IPS-20b (cell line): ENCODE measurements around the gene TMX2.
A peak's percentile ranks its signal among the peaks of the same experiment; 100 is the strongest.

Experiments
- H3K27ac ChIP-seq: one replicate; pipeline ENCODE4 v1.5.1; 2013; ENCODE audit warnings: low read length
- H3K27me3 ChIP-seq: 2 replicates; pipeline ENCODE4 v1.6.1; 2013; ENCODE audit warnings: mild to moderate bottlenecking, low read length, inconsistent platforms; ENCODE audit not compliant: insufficient read depth
- H3K36me3 ChIP-seq: 2 replicates; pipeline ENCODE4 v1.6.1; 2013; ENCODE audit warnings: low read depth, mild to moderate bottlenecking, inconsistent platforms, low read length, moderate library complexity; ENCODE audit not compliant: insufficient read depth
- H3K4me1 ChIP-seq: 2 replicates; pipeline ENCODE4 v1.6.1; 2013; ENCODE audit warnings: mild to moderate bottlenecking, control low read depth, inconsistent platforms, low read length, moderate library complexity; ENCODE audit not compliant: insufficient read depth
- H3K4me3 ChIP-seq: 2 replicates; pipeline ENCODE4 v1.5.1; 2013; ENCODE audit warnings: mild to moderate bottlenecking, low read length, inconsistent platforms
- H3K9ac ChIP-seq: 2 replicates; pipeline ENCODE4 v1.6.1; 2013; ENCODE audit warnings: low read depth, mild to moderate bottlenecking, inconsistent platforms, low read length, moderate library complexity
- H3K9me3 ChIP-seq: 2 replicates; pipeline ENCODE4 v1.6.1; 2013; ENCODE audit warnings: mild to moderate bottlenecking, low read depth, low read length, inconsistent platforms; ENCODE audit not compliant: insufficient read depth

The TMX2 gene

GRCh38 chr11:57728829-57729228, 16.4 kb downstream of the TMX2 start:
- Histone ChIP-seq H3K27me3 (no peaks in the 10 kb centered on the region), H3K4me3 (peak overlapping the region; percentile 0; the same call in 1 of the 2 replicates), H3K27ac (no peak overlapping the region), H3K36me3 (no peaks in the 10 kb centered on the region; the same call in 1 of the 2 replicates), H3K9me3 (no peaks in the 10 kb centered on the region), H3K9ac (peak overlapping the region; percentile 2; the same call in 1 of the 2 replicates), H3K4me1 (no peaks in the 10 kb centered on the region; the same call in 1 of the 2 replicates)

- H3K9ac ChIP-seq: peak overlapping the region; percentile 2; the same call in 1 of the 2 replicates
- no peaks in the 10 kb centered on the region for H3K9me3 ChIP-seq
- H3K4me3 ChIP-seq: peak overlapping the region; percentile 0
- no peaks in the 10 kb centered on the region; the same call in 1 of the 2 replicates for H3K36me3 ChIP-seq
- H3K27ac ChIP-seq: no peak overlapping the region
- no peaks in the 10 kb centered on the region for H3K27me3 ChIP-seq
- H3K4me1 ChIP-seq: no peaks in the 10 kb centered on the region; the same call in 1 of the 2 replicates
These were observed 17.1 kb downstream of the TMX2 start for GRCh38 chr11:57729479-57729878.

- Histone ChIP-seq H3K27ac (no peak overlapping the region), H3K4me1 (peaks cover 10% of the 10 kb centered on the region; the same call in 1 of the 2 replicates), H3K27me3 (no peaks in the 10 kb centered on the region), H3K36me3 (peaks cover 4% of the 10 kb centered on the region; the same call in 1 of the 2 replicates), H3K9me3 (no peaks in the 10 kb centered on the region), H3K4me3 (no peak overlapping the region), H3K9ac (no peak overlapping the region)
These were observed 20.3 kb downstream of the TMX2 start for GRCh38 chr11:57732661-57733060.

- Histone ChIP-seq H3K4me3 (no peak overlapping the region), H3K4me1 (peaks cover 10% of the 10 kb centered on the region; the same call in 1 of the 2 replicates), H3K9me3 (no peaks in the 10 kb centered on the region), H3K36me3 (peaks cover 35% of the 10 kb centered on the region), H3K27me3 (no peaks in the 10 kb centered on the region), H3K27ac (no peak overlapping the region), H3K9ac (no peak overlapping the region)
These were observed 23.4 kb downstream of the TMX2 start for GRCh38 chr11:57735619-57736298.

- H3K4me1 ChIP-seq: 0 out of 2 replicates have a peak, but pooled peaks cover 5% of the 10 kb centered on the region
- peaks cover 70% of the 10 kb centered on the region for H3K36me3 ChIP-seq
- H3K27ac ChIP-seq: peak within 1 kb of the TSS; percentile 64
- H3K9me3 ChIP-seq: no peaks in the 10 kb centered on the region
- H3K27me3 ChIP-seq: no peaks in the 10 kb centered on the region
- peak within 1 kb of the TSS; percentile 97 for H3K4me3 ChIP-seq
- peak within 1 kb of the TSS; percentile 97 for H3K9ac ChIP-seq
These were observed 29.0 kb downstream of the TMX2 start, which contains the start of gene SELENOH for GRCh38 chr11:57741132-57742086. SELENOH (plus strand) TSS chr11:57741491; CDS start chr11:57741596, 105 bp downstream.

- 0 out of 2 replicates have a peak, but pooled peaks cover 5% of the 10 kb centered on the region for H3K4me1 ChIP-seq
- no peaks in the 10 kb centered on the region for H3K9me3 ChIP-seq
- H3K27me3 ChIP-seq: no peaks in the 10 kb centered on the region
- peak overlapping the region; percentile 97 for H3K9ac ChIP-seq
- peak overlapping the region; percentile 97 for H3K4me3 ChIP-seq
- peaks cover 75% of the 10 kb centered on the region for H3K36me3 ChIP-seq
- H3K27ac ChIP-seq: peak overlapping the region; percentile 64
These were observed 29.7 kb downstream of the TMX2 start for GRCh38 chr11:57742087-57742452.

- Histone ChIP-seq H3K36me3 (peaks cover 55% of the 10 kb centered on the region), H3K4me1 (0 out of 2 replicates have a peak, but pooled peaks cover 5% of the 10 kb centered on the region), H3K9me3 (no peaks in the 10 kb centered on the region), H3K4me3 (no peak overlapping the region), H3K27ac (no peak overlapping the region), H3K9ac (no peak overlapping the region), H3K27me3 (no peaks in the 10 kb centered on the region)
These were observed 32.0 kb downstream of the TMX2 start for GRCh38 chr11:57744357-57744756.

GRCh38 chr11:57745206-57745605, 32.8 kb downstream of the TMX2 start:
- Histone ChIP-seq H3K36me3 (peaks cover 47% of the 10 kb centered on the region), H3K27me3 (no peaks in the 10 kb centered on the region), H3K9me3 (no peaks in the 10 kb centered on the region), H3K4me1 (0 out of 2 replicates have a peak, but pooled peaks cover 5% of the 10 kb centered on the region), H3K4me3 (no peak overlapping the region), H3K27ac (no peak overlapping the region), H3K9ac (no peak overlapping the region)

GRCh38 chr11:57746920-57747319, 34.5 kb downstream of the TMX2 start:
- H3K4me3 ChIP-seq: no peak overlapping the region
- H3K9me3 ChIP-seq: no peaks in the 10 kb centered on the region
- peaks cover 41% of the 10 kb centered on the region for H3K36me3 ChIP-seq
- 0 out of 2 replicates have a peak, but pooled peaks cover 5% of the 10 kb centered on the region for H3K4me1 ChIP-seq
- H3K27me3 ChIP-seq: no peaks in the 10 kb centered on the region
- H3K27ac ChIP-seq: no peak overlapping the region
- no peak overlapping the region for H3K9ac ChIP-seq

- H3K9me3 ChIP-seq: no peaks in the 10 kb centered on the region
- 0 out of 2 replicates have a peak, but pooled peaks cover 6% of the 10 kb centered on the region for H3K36me3 ChIP-seq
- H3K9ac ChIP-seq: no peak overlapping the region
- no peaks in the 10 kb centered on the region for H3K4me1 ChIP-seq
- no peaks in the 10 kb centered on the region for H3K27me3 ChIP-seq
- H3K27ac ChIP-seq: no peak overlapping the region
- H3K4me3 ChIP-seq: no peak overlapping the region
These were observed 38.8 kb downstream of the TMX2 start for GRCh38 chr11:57751176-57751575.

GRCh38 chr11:57751676-57752253, 39.4 kb downstream of the TMX2 start, which contains the start of gene BTBD18:
BTBD18 (minus strand) TSS chr11:57751819; CDS start chr11:57751188, 631 bp downstream.
- Histone ChIP-seq H3K27ac (no peak within 1 kb of the TSS), H3K27me3 (no peaks in the 10 kb centered on the region), H3K4me3 (no peak within 1 kb of the TSS), H3K36me3 (0 out of 2 replicates have a peak, but pooled peaks cover 4% of the 10 kb centered on the region), H3K9ac (no peak within 1 kb of the TSS), H3K9me3 (no peaks in the 10 kb centered on the region), H3K4me1 (no peaks in the 10 kb centered on the region)
